H1 (cell line): ENCODE data around the gene HSPBP1.

Experiments used
- CBX8 ChIP-seq: fragments of 300-800, 300-1000 bp; sonication (generic); IDR thresholded peaks from 2 replicates; pipeline ENCODE4 v1.7.1; 2016; ENCODE audit warnings: low read depth, low read length, borderline replicate concordance
- CREB1 ChIP-seq: IDR thresholded peaks from 2 replicates; pipeline ENCODE4 v1.6.1; 2012; ENCODE audit warnings: inconsistent platforms
- CTCF ChIP-seq, 3 experiments: IDR thresholded peaks; 1 replicate in 2 of 3; 2 replicates in 1 of 3; pipeline versions ENCODE4 v1.5.1 to v1.6.1; 2011; ENCODE audit warnings: low read length in 3 of 3, mild to moderate bottlenecking in 3 of 3, inconsistent platforms in 2 of 3, low read depth in 1 of 3, moderate library complexity in 1 of 3; ENCODE audit not compliant: insufficient read depth in 1 of 3; ENCODE audit errors: control extremely low read depth in 1 of 3
- EP300 ChIP-seq, 2 experiments: IDR thresholded peaks; 1 replicate in 1 of 2; 2 replicates in 1 of 2; pipeline ENCODE4 v1.6.1; 2011 to 2012; ENCODE audit warnings: low read depth in 2 of 2, low read length in 2 of 2, mild to moderate bottlenecking in 2 of 2, borderline replicate concordance in 1 of 2, inconsistent platforms in 1 of 2, moderate library complexity in 1 of 2
- EZH2 ChIP-seq: fragments of 200-600 bp; sonication (generic); IDR thresholded peaks from 2 replicates; pipeline ENCODE4 v1.7.1; 2012; ENCODE audit warnings: low read depth, mild to moderate bottlenecking, moderate library complexity, low read length, inconsistent platforms; ENCODE audit not compliant: severe bottlenecking
- FOSL1 ChIP-seq: IDR thresholded peaks from 2 replicates; pipeline ENCODE4 v1.6.1; 2011; ENCODE audit warnings: mild to moderate bottlenecking, low read depth, low read length, moderate library complexity; ENCODE audit not compliant: insufficient read depth
- GTF2F1 ChIP-seq: IDR thresholded peaks from 2 replicates; pipeline ENCODE4 v1.6.1; 2012; ENCODE audit warnings: low read depth, low read length, improper control_type of control experiment, borderline replicate concordance
- HDAC6 ChIP-seq: IDR thresholded peaks from one replicate; pipeline ENCODE4 v1.7.1; 2012; ENCODE audit warnings: low read depth, mild to moderate bottlenecking, inconsistent platforms, low read length, moderate library complexity
- JUN ChIP-seq: IDR thresholded peaks from 2 replicates; pipeline ENCODE4 v1.6.1; 2011; ENCODE audit warnings: low read depth, mild to moderate bottlenecking, improper control_type of control experiment, low read length
- NRF1 ChIP-seq: IDR thresholded peaks from 2 replicates; pipeline ENCODE4 v1.6.1; 2011; ENCODE audit warnings: mild to moderate bottlenecking, low read depth, low read length, improper control_type of control experiment
- SP1 ChIP-seq: IDR thresholded peaks from 2 replicates; pipeline ENCODE4 v1.6.1; 2011; ENCODE audit warnings: low read depth, low read length
- USF2 ChIP-seq: IDR thresholded peaks from 2 replicates; pipeline ENCODE4 v1.6.1; 2011; ENCODE audit warnings: low read length, improper control_type of control experiment

DNA sequence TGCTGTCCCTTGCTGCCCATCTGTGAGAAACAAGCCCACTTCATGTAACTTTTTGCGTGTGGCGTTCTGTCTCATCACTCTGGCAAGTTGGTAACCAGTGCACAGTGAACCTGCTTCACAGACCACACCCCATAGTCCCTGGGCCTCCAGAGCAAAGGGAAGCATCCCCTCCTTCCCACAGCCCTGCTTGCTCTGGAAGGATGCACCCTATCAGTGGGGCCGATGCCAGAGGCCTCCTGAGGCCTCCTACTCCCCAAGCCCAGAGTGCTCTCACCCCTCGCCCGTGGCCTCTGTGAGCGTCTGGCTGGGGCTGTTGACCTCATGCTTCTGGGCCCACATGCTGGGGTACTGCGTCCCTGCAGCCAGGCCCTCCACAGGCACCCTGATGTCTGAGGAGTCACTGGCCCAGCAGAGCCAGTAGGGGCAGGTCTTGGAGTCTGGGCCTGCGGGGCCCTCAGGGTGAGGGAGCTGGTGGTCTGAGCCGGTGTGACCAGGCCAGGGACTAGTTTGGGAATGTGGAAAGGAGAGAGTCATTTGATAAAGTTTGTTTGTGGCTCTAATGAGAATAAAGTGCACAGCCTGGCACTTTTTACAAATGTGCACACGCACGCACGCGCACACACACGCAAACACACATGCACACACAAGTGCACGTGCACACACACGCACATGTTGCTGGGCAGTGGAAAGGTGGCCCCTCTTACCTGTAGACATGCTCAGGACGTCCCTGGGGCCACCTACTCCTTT, 56.4 kb downstream of the HSPBP1 start:
- TF ChIP-seq JUN (no peak), FOSL1 (no peak), CBX8 (no peak), CTCF (IDR thresholded peaks at IDR 0.05; ENCODE audit: control extremely low read depth in 1 of 3, insufficient read depth in 1 of 3, low read depth in 1 of 3, low read length in 3 of 3) (no peak; a peak in 1 of 4 replicates), USF2 (no peak), EZH2 (no peak), SP1 (no peak), HDAC6 (no peak), NRF1 (no peak), GTF2F1 (no peak), EP300 (IDR thresholded peaks at IDR 0.05; ENCODE audit: borderline replicate concordance in 1 of 2, low read depth in 2 of 2, low read length in 2 of 2) (no peak), CREB1 (no peak)
